ENCODE results near the gene VPS16. TPM values are rescaled to one million over a fixed set of nuclear protein-coding genes. Genes with fewer than 3 reads are reported as not detected.

The VPS16 gene
- total and polyA plus RNA-seq, 2 of the 8 experiments (the other 6 are each of a cell fraction or from before 2014, with no cell fraction given) = 23.8 to 25.9 TPM

GRCh38 chr20:2817891-2818595 is 22.5 kb upstream of the VPS16 start:
- Histone ChIP-seq H3K79me2 (ENCODE audit: control insufficient read depth in 1 of 2, insufficient read depth in 2 of 2, low read length in 2 of 2) (no peaks in the 10 kb centered on the region), H2AK5ac (ENCODE audit: low read depth, low read length) (no peak overlapping the region), H4K5ac (ENCODE audit: insufficient read length, low read depth, low read length) (no peak overlapping the region), H3K36me3 (ENCODE audit: control insufficient read depth in 2 of 4, insufficient read depth in 4 of 4, low read length in 3 of 4) (0 out of 8 replicates have a peak, but pooled peaks cover 0 to 2% (median 0%) of the 10 kb centered on the region in 4 experiments), H2BK12ac (ENCODE audit: low read depth, low read length) (0 out of 2 replicates have a peak overlapping the region, but pooled peaks have one; percentile 9), H2BK15ac (ENCODE audit: low read length) (no peak overlapping the region), H3K9me3 (ENCODE audit: insufficient read depth in 2 of 2, low read depth in 1 of 2, low read length in 1 of 2) (no peaks in the 10 kb centered on the region; a peak in 1 of 4 replicates), H3K4me1 (replicated peaks in 1 of 4; ENCODE audit: control insufficient read depth in 3 of 4, insufficient read depth in 4 of 4, low read length in 3 of 4) (peaks cover 0 to 14% (median 9%) of the 10 kb centered on the region in 4 experiments; a peak in 6 of 7 replicates), H3K9ac (replicated peaks in 1 of 4; ENCODE audit: extremely low read depth in 1 of 4, low read depth in 3 of 4, low read length in 3 of 4) (no peak overlapping the region), H3K56ac (replicated peaks; ENCODE audit: insufficient read length, low read depth, low read length) (no peak overlapping the region), H2BK120ac (replicated peaks; ENCODE audit: low read depth, low read length) (no peak overlapping the region), H3K23me2 (ENCODE audit: low read depth, low read length) (peaks cover 3% of the 10 kb centered on the region; the same call in 1 of the 2 replicates), H3K14ac (ENCODE audit: insufficient read length) (no peak overlapping the region), H3K4ac (replicated peaks; ENCODE audit: insufficient read length, low read depth, low read length) (no peak overlapping the region), H3K27ac (ENCODE audit: low read depth, low read length) (no peak overlapping the region), H4K91ac (replicated peaks; ENCODE audit: insufficient read length, low read length) (no peak overlapping the region), H4K20me1 (replicated peaks in 1 of 2; ENCODE audit: control insufficient read depth in 1 of 2, insufficient read depth in 2 of 2, low read length in 2 of 2) (no peaks in the 10 kb centered on the region), H2BK5ac (ENCODE audit: low read depth, low read length) (no peak overlapping the region), H3K18ac (ENCODE audit: extremely low read depth, low read length) (no peak overlapping the region), H2BK20ac (ENCODE audit: low read length) (no peak overlapping the region), H3K4me3 (ENCODE audit: extremely low read depth in 1 of 4, insufficient read depth in 2 of 4, low read depth in 3 of 4, low read length in 4 of 4) (no peak overlapping the region), H3K79me1 (ENCODE audit: low read depth, low read length) (no peaks in the 10 kb centered on the region), H3K23ac (ENCODE audit: insufficient read length) (no peak overlapping the region), H2AFZ (ENCODE audit: low read length) (no peak overlapping the region), H3K27me3 (replicated peaks in 1 of 4; ENCODE audit: control insufficient read depth in 3 of 4, extremely low read depth in 1 of 4, insufficient read depth in 3 of 4, low read length in 3 of 4) (peaks cover 20 to 39% (median 31%) of the 10 kb centered on the region in 4 experiments), H4K8ac (ENCODE audit: extremely low read depth, insufficient read depth, low read length) (no peak overlapping the region), H3K4me2 (ENCODE audit: insufficient read depth in 1 of 2, low read depth in 2 of 2, low read length in 2 of 2) (no peak overlapping the region)
- FAIRE-seq (no peak), DNase-seq (ENCODE audit: low read depth in 1 of 2, low spot score in 2 of 2) (peak in 1 of 2 experiments; percentile 13)
- CTCF ChIA-PET (ENCODE audit: partially characterized antibody) = interaction anchor here (0.9 to 2.4 kb wide), 5 partner anchors 9 to 118 kb away, joined by 3 to 9 read pairs (median 4); no protein-coding TSS in a partner anchor
- WGBS, 2 experiments (ENCODE audit: extremely low coverage in 1 of 2, insufficient coverage in 1 of 2, insufficient read length in 1 of 2, insufficient replicate concordance in 2 of 2, low coverage in 1 of 2, low lambda C conversion rate in 2 of 2, missing lambda C conversion rate in 1 of 2) = 90% methylated on average over 7 of the region's 7 CpGs; no CpG with 5 or more reads in 1 of the 2 experiments
- POLR2A ChIA-PET (ENCODE audit: partially characterized antibody) = interaction anchor here (1.1 kb wide), 1 partner anchor 351 kb away, joined by 3 read pairs; no protein-coding TSS in a partner anchor
- no peak for TF ChIP-seq TEAD4 (IDR thresholded peaks at IDR 0.05; ENCODE audit: low read depth, low read length)
- no peak for TF ChIP-seq GTF2F1 (IDR thresholded peaks at IDR 0.05; ENCODE audit: borderline replicate concordance, low read depth, low read length)
- no peak for TF ChIP-seq NRF1 (IDR thresholded peaks at IDR 0.05; ENCODE audit: low read depth, low read length)
- no peak for TF ChIP-seq SAP30 (IDR thresholded peaks at IDR 0.05; ENCODE audit: insufficient read depth, insufficient replicate concordance, low read length)
- no peak for TF ChIP-seq ASH2L (IDR thresholded peaks at IDR 0.05; ENCODE audit: low read length)
- TF ChIP-seq SRF (IDR thresholded peaks at IDR 0.05; ENCODE audit: low read depth, low read length) = no peak
- TF ChIP-seq CEBPB (IDR thresholded peaks at IDR 0.05; ENCODE audit: low read depth, low read length) = no peak
- no peak for TF ChIP-seq TAF7 (optimal IDR thresholded peaks at IDR 0.05; ENCODE audit: borderline replicate concordance, low read depth, low read length)
- TF ChIP-seq TBP (IDR thresholded peaks at IDR 0.05; ENCODE audit: low read depth, low read length) = no peak
- no peak for TF ChIP-seq SIRT6 (IDR thresholded peaks at IDR 0.05; ENCODE audit: low read length)
- no peak for TF ChIP-seq SIN3A (conservative IDR thresholded peaks at IDR 0.05 in 1 of 2, IDR thresholded peaks at IDR 0.05 in 1 of 2; ENCODE audit: low read depth in 1 of 2, low read length in 2 of 2)
- no peak for TF ChIP-seq RXRA (IDR thresholded peaks at IDR 0.05; ENCODE audit: insufficient read depth, low read depth, low read length)
